WTC11 (cell line): ENCODE measurements around the gene WDFY4. TPM values are rescaled to one million over a fixed set of nuclear protein-coding genes. Genes with fewer than 3 reads are reported as not detected.

Experiments used
- ATAC-seq: fragments of 200-7000 bp; cut with Tn5 transposase; 2 replicates; pipeline ENCODE4 v1.10.0; 2021; ENCODE audit warnings: mild to moderate bottlenecking, moderate library complexity
- CTCF ChIA-PET: fragments of 300-600 bp; sonication (Branson Sonifier 250); formaldehyde crosslinking; loops from one replicate; lab custom pipeline; 2021; ENCODE audit warnings: antibody characterized with exemption; lab: Charles Lee
- POLR2A ChIA-PET: fragments of 350-600 bp; sonication (Branson Sonifier 250); formaldehyde crosslinking; loops from one replicate; lab custom pipeline; 2021; ENCODE audit warnings: antibody characterized with exemption; lab: Charles Lee
- DNase-seq: peaks from one replicate; pipeline ENCODE4 v3.0.0; 2021; ENCODE audit warnings: low spot score
- H3K27ac Mint-ChIP-seq: 2 replicates; pipeline ENCODE4 v1.8.0; 2021; ENCODE audit warnings: mixed read lengths
- H3K27me3 Mint-ChIP-seq: 2 replicates; pipeline ENCODE4 v1.8.0; 2021; ENCODE audit warnings: low read depth, mild to moderate bottlenecking, moderate library complexity, mixed read lengths
- H3K36me3 Mint-ChIP-seq: 2 replicates; pipeline ENCODE4 v1.8.0; 2021; ENCODE audit warnings: mixed read lengths
- H3K4me1 Mint-ChIP-seq: 2 replicates; pipeline ENCODE4 v1.8.0; 2022; ENCODE audit warnings: mixed read lengths
- H3K4me3 Mint-ChIP-seq: 2 replicates; pipeline ENCODE4 v1.8.0; 2021; ENCODE audit warnings: mild to moderate bottlenecking, moderate library complexity, mixed read lengths
- H3K9me3 Mint-ChIP-seq: 2 replicates; pipeline ENCODE4 v1.8.0; 2021; ENCODE audit warnings: mixed read lengths
- ATF1 ChIP-seq: sonication (generic); formaldehyde crosslinking; IDR thresholded peaks from 2 replicates; pipeline ENCODE4 v1.8.1; 2023; ENCODE audit warnings: mild to moderate bottlenecking, moderate library complexity, missing genetic modification reagents
- ELF4 ChIP-seq: sonication (generic); formaldehyde crosslinking; IDR thresholded peaks from 2 replicates; pipeline ENCODE4 v1.8.1; 2022; ENCODE audit warnings: low read depth, mild to moderate bottlenecking, moderate library complexity, missing genetic modification reagents
- EMX1 ChIP-seq: fragments of 250-450 bp; sonication (Bioruptor Pico); IDR thresholded peaks from 2 replicates; pipeline ENCODE4 v1.8.0; 2021; ENCODE audit warnings: mild to moderate bottlenecking
- HMGA2 ChIP-seq: fragments of 250-450 bp; sonication (Bioruptor Pico); IDR thresholded peaks from 2 replicates; pipeline ENCODE4 v1.4.0; 2021; ENCODE audit warnings: mild to moderate bottlenecking, moderate library complexity
- KAT7 ChIP-seq: sonication (generic); formaldehyde crosslinking; IDR thresholded peaks from 2 replicates; pipeline ENCODE4 v1.8.1; 2023; ENCODE audit warnings: missing genetic modification reagents, mild to moderate bottlenecking, borderline replicate concordance
- MXD4 ChIP-seq: fragments of 250-450 bp; sonication (Bioruptor Pico); IDR thresholded peaks from 2 replicates; pipeline ENCODE4 v1.8.0; 2021; ENCODE audit warnings: mild to moderate bottlenecking, moderate library complexity, borderline replicate concordance
- NFATC4 ChIP-seq: fragments of 250-450 bp; sonication (Bioruptor Pico); IDR thresholded peaks from 2 replicates; pipeline ENCODE4 v1.9.0; 2021; ENCODE audit warnings: mild to moderate bottlenecking
- SMAD4 ChIP-seq: sonication (generic); formaldehyde crosslinking; IDR thresholded peaks from 2 replicates; pipeline ENCODE4 v1.8.0; 2022; ENCODE audit warnings: mild to moderate bottlenecking, missing genetic modification reagents
- ZNF121 ChIP-seq: sonication (generic); formaldehyde crosslinking; IDR thresholded peaks from 2 replicates; pipeline ENCODE4 v1.8.0; 2023; ENCODE audit warnings: missing genetic modification reagents
- ZNF219 ChIP-seq: sonication (generic); formaldehyde crosslinking; IDR thresholded peaks from 2 replicates; pipeline ENCODE4 v1.8.0; 2023; ENCODE audit warnings: missing genetic modification reagents, mild to moderate bottlenecking, borderline replicate concordance
- ZNF671 ChIP-seq: fragments of 250-450 bp; sonication (Bioruptor Pico); IDR thresholded peaks from 2 replicates; pipeline ENCODE4 v1.8.0; 2021; ENCODE audit warnings: mild to moderate bottlenecking
- total RNA-seq: library from RNA; stranded (reverse); gene quantifications from 3 replicates; pipeline ENCODE4 v1.2.3, GENCODE V29; 2021
- TF ChIP-seq, protein P1 (sequence below): sonication (generic); formaldehyde crosslinking; IDR thresholded peaks from 2 replicates; pipeline ENCODE4 v1.8.0; 2022; ENCODE audit warnings: mild to moderate bottlenecking, missing genetic modification reagents
- TF ChIP-seq, protein P2 (sequence below): sonication (generic); formaldehyde crosslinking; IDR thresholded peaks from 2 replicates; pipeline ENCODE4 v1.8.1; 2022; ENCODE audit warnings: low read depth, mild to moderate bottlenecking, moderate library complexity, missing genetic modification reagents, borderline replicate concordance
- TF ChIP-seq, protein P3 (sequence below): sonication (generic); formaldehyde crosslinking; IDR thresholded peaks from 2 replicates; pipeline ENCODE4 v1.8.1; 2023; ENCODE audit warnings: mild to moderate bottlenecking, missing genetic modification reagents, borderline replicate concordance
- TF ChIP-seq, protein P4 (sequence below): sonication (generic); formaldehyde crosslinking; IDR thresholded peaks from 2 replicates; pipeline ENCODE4 v1.8.0; 2023; ENCODE audit warnings: missing genetic modification reagents, mild to moderate bottlenecking, borderline replicate concordance
- TF ChIP-seq, protein P5 (sequence below): sonication (generic); formaldehyde crosslinking; IDR thresholded peaks from 2 replicates; pipeline ENCODE4 v1.8.1; 2022; ENCODE audit warnings: low read depth, missing genetic modification reagents, borderline replicate concordance
- TF ChIP-seq, protein P6 (sequence below): sonication (generic); formaldehyde crosslinking; IDR thresholded peaks from 2 replicates; pipeline ENCODE4 v1.8.0; 2023; ENCODE audit warnings: mild to moderate bottlenecking, missing genetic modification reagents

Gene WDFY4
- total RNA-seq, 1 experiment from 2014 or later, result 0.13 TPM

DNA sequence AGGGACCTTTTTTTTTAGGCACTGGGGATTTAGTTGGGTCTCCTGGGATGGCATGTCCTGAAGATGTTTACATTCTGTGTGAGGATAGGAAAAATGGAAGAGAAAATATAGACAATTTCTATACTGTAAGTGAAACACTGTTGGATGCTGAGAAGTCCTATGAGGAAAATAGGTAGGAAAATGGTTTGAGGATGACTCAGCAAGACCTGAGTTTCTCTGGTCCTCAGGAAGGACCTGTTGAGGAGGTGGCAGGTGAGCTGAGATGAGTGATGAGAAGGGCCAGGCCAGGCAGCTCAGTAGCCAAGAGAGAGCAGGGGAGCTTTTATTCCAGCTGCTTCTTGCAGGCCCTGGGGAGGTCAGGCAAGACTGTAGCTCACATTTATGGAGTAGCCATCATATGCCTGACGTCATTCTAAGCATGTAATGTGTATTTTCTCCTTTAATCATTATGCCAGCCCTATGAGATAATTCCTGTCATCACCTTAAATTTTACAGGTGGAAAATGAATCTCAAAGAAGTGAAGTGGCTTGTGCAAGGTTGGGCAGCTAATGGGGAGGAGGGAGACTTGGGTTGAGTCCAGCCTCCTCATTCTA, 274.0 kb downstream of the WDFY4 start:
- DNase-seq, result no peak
- H3K4me1 Mint-ChIP-seq, result no peaks in the 10 kb centered on the region
- H3K9me3 Mint-ChIP-seq, result peaks cover 13% of the 10 kb centered on the region
- no peaks in the 10 kb centered on the region; the same call in 1 of the 2 replicates for H3K27me3 Mint-ChIP-seq
- no peaks in the 10 kb centered on the region for H3K36me3 Mint-ChIP-seq
- no peak for ATAC-seq
- TF ChIP-seq KAT7 (CRISPR knock-in tag), result no peak
- TF ChIP-seq, protein P1, sequence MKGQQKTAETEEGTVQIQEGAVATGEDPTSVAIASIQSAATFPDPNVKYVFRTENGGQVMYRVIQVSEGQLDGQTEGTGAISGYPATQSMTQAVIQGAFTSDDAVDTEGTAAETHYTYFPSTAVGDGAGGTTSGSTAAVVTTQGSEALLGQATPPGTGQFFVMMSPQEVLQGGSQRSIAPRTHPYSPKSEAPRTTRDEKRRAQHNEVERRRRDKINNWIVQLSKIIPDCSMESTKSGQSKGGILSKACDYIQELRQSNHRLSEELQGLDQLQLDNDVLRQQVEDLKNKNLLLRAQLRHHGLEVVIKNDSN (CRISPR knock-in tag), result no peak
- no peak for TF ChIP-seq ATF1 (CRISPR knock-in tag)
- no peak overlapping the region for H3K4me3 Mint-ChIP-seq
- ChIA-PET CTCF (no interaction called here), POLR2A (no interaction called here)
- H3K27ac Mint-ChIP-seq, result no peak overlapping the region

DNA sequence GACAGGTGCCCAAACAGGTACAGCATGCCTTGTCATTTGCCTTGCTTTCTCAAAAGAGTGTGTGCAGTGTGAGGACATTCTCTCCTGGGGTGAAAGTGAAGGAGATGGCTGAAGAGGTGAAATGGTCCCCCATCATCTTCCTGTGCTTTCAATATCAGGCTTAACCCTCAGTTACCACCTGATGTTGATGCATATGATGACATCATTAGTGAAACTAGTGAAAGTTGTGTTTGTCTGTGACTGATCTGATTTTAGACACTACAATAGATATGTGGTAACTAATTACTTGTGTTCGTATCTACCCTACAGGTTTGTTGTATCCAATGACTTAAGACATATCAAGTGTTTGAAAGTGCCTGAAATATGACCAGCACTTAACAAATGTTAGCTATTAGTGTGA, 279.4 kb downstream of the WDFY4 start:
- ChIA-PET POLR2A (no interaction called here), CTCF (no interaction called here)
- H3K4me3 Mint-ChIP-seq, result no peak overlapping the region
- no peak for TF ChIP-seq ZNF671 (CRISPR knock-in tag)
- TF ChIP-seq, protein P2, sequence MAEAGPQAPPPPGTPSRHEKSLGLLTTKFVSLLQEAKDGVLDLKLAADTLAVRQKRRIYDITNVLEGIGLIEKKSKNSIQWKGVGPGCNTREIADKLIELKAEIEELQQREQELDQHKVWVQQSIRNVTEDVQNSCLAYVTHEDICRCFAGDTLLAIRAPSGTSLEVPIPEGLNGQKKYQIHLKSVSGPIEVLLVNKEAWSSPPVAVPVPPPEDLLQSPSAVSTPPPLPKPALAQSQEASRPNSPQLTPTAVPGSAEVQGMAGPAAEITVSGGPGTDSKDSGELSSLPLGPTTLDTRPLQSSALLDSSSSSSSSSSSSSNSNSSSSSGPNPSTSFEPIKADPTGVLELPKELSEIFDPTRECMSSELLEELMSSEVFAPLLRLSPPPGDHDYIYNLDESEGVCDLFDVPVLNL (CRISPR knock-in tag), result no peak
- TF ChIP-seq HMGA2 (CRISPR knock-in tag), result no peak
- no peak for TF ChIP-seq ELF4 (CRISPR knock-in tag)
- DNase-seq (no peak), ATAC-seq (no peak)
- H3K36me3 Mint-ChIP-seq, result no peaks in the 10 kb centered on the region
- no peaks in the 10 kb centered on the region for H3K4me1 Mint-ChIP-seq
- H3K27me3 Mint-ChIP-seq, result no peaks in the 10 kb centered on the region; the same call in 1 of the 2 replicates
- no peak overlapping the region for H3K27ac Mint-ChIP-seq
- H3K9me3 Mint-ChIP-seq, result peaks cover 9% of the 10 kb centered on the region

DNA sequence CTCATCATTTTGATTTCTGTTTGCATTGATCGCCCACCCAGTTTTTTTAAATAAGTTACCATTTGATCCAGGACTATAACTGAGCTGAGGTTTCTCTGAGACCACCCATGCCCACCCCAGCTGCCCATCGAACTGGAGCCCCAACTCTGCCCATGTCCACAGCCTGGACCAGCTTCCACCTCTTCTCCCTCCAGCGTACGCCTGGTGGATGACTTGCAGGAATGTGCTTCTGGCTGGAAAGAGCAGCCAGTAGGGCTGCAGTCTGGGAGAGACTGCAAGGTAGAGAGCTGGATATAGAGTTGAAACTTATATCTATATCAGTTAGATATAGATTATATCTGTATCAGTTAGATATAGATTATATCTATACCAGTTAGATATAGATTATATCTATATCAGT, 280.8 kb downstream of the WDFY4 start:
- Mint-ChIP-seq H3K4me1 (no peaks in the 10 kb centered on the region), H3K4me3 (no peak overlapping the region), H3K36me3 (no peaks in the 10 kb centered on the region), H3K9me3 (peaks cover 9% of the 10 kb centered on the region), H3K27me3 (no peaks in the 10 kb centered on the region; the same call in 1 of the 2 replicates), H3K27ac (no peak overlapping the region)
- ChIA-PET POLR2A (no interaction called here), CTCF (interaction anchor here (1.2 kb wide), 2 partner anchors 307 to 309 kb away, joined by 4 read pairs; no protein-coding TSS in a partner anchor)
- ATAC-seq (no peak), DNase-seq (no peak)
- TF ChIP-seq SMAD4 (CRISPR knock-in tag), result no peak
- TF ChIP-seq, protein P3, sequence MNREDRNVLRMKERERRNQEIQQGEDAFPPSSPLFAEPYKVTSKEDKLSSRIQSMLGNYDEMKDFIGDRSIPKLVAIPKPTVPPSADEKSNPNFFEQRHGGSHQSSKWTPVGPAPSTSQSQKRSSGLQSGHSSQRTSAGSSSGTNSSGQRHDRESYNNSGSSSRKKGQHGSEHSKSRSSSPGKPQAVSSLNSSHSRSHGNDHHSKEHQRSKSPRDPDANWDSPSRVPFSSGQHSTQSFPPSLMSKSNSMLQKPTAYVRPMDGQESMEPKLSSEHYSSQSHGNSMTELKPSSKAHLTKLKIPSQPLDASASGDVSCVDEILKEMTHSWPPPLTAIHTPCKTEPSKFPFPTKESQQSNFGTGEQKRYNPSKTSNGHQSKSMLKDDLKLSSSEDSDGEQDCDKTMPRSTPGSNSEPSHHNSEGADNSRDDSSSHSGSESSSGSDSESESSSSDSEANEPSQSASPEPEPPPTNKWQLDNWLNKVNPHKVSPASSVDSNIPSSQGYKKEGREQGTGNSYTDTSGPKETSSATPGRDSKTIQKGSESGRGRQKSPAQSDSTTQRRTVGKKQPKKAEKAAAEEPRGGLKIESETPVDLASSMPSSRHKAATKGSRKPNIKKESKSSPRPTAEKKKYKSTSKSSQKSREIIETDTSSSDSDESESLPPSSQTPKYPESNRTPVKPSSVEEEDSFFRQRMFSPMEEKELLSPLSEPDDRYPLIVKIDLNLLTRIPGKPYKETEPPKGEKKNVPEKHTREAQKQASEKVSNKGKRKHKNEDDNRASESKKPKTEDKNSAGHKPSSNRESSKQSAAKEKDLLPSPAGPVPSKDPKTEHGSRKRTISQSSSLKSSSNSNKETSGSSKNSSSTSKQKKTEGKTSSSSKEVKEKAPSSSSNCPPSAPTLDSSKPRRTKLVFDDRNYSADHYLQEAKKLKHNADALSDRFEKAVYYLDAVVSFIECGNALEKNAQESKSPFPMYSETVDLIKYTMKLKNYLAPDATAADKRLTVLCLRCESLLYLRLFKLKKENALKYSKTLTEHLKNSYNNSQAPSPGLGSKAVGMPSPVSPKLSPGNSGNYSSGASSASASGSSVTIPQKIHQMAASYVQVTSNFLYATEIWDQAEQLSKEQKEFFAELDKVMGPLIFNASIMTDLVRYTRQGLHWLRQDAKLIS (CRISPR knock-in tag), result no peak
- TF ChIP-seq MXD4 (CRISPR knock-in tag), result no peak
- no peak for TF ChIP-seq ZNF671 (CRISPR knock-in tag)
- TF ChIP-seq ZNF121 (CRISPR knock-in tag), result no peak
- TF ChIP-seq, protein P4, sequence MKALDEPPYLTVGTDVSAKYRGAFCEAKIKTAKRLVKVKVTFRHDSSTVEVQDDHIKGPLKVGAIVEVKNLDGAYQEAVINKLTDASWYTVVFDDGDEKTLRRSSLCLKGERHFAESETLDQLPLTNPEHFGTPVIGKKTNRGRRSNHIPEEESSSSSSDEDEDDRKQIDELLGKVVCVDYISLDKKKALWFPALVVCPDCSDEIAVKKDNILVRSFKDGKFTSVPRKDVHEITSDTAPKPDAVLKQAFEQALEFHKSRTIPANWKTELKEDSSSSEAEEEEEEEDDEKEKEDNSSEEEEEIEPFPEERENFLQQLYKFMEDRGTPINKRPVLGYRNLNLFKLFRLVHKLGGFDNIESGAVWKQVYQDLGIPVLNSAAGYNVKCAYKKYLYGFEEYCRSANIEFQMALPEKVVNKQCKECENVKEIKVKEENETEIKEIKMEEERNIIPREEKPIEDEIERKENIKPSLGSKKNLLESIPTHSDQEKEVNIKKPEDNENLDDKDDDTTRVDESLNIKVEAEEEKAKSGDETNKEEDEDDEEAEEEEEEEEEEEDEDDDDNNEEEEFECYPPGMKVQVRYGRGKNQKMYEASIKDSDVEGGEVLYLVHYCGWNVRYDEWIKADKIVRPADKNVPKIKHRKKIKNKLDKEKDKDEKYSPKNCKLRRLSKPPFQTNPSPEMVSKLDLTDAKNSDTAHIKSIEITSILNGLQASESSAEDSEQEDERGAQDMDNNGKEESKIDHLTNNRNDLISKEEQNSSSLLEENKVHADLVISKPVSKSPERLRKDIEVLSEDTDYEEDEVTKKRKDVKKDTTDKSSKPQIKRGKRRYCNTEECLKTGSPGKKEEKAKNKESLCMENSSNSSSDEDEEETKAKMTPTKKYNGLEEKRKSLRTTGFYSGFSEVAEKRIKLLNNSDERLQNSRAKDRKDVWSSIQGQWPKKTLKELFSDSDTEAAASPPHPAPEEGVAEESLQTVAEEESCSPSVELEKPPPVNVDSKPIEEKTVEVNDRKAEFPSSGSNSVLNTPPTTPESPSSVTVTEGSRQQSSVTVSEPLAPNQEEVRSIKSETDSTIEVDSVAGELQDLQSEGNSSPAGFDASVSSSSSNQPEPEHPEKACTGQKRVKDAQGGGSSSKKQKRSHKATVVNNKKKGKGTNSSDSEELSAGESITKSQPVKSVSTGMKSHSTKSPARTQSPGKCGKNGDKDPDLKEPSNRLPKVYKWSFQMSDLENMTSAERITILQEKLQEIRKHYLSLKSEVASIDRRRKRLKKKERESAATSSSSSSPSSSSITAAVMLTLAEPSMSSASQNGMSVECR (CRISPR knock-in tag), result no peak
- no peak for TF ChIP-seq NFATC4 (CRISPR knock-in tag)
- no peak for TF ChIP-seq EMX1 (CRISPR knock-in tag)
- TF ChIP-seq, protein P5, sequence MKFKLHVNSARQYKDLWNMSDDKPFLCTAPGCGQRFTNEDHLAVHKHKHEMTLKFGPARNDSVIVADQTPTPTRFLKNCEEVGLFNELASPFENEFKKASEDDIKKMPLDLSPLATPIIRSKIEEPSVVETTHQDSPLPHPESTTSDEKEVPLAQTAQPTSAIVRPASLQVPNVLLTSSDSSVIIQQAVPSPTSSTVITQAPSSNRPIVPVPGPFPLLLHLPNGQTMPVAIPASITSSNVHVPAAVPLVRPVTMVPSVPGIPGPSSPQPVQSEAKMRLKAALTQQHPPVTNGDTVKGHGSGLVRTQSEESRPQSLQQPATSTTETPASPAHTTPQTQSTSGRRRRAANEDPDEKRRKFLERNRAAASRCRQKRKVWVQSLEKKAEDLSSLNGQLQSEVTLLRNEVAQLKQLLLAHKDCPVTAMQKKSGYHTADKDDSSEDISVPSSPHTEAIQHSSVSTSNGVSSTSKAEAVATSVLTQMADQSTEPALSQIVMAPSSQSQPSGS (CRISPR knock-in tag), result no peak
- TF ChIP-seq, protein P6, sequence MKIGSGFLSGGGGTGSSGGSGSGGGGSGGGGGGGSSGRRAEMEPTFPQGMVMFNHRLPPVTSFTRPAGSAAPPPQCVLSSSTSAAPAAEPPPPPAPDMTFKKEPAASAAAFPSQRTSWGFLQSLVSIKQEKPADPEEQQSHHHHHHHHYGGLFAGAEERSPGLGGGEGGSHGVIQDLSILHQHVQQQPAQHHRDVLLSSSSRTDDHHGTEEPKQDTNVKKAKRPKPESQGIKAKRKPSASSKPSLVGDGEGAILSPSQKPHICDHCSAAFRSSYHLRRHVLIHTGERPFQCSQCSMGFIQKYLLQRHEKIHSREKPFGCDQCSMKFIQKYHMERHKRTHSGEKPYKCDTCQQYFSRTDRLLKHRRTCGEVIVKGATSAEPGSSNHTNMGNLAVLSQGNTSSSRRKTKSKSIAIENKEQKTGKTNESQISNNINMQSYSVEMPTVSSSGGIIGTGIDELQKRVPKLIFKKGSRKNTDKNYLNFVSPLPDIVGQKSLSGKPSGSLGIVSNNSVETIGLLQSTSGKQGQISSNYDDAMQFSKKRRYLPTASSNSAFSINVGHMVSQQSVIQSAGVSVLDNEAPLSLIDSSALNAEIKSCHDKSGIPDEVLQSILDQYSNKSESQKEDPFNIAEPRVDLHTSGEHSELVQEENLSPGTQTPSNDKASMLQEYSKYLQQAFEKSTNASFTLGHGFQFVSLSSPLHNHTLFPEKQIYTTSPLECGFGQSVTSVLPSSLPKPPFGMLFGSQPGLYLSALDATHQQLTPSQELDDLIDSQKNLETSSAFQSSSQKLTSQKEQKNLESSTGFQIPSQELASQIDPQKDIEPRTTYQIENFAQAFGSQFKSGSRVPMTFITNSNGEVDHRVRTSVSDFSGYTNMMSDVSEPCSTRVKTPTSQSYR, result no peak
- TF ChIP-seq ZNF219 (CRISPR knock-in tag), result no peak
